Trophoblast cell (in vitro differentiated cells and primary cell): ENCODE measurements around the gene RALGAPA2.

ENCODE experiments used
- DNase-seq, 2 donors: peaks; one replicate each; pipeline ENCODE4 v3.0.0-alpha.2; 2016
- H2AFZ ChIP-seq: 2 replicates; pipeline ENCODE4 v1.6.1; 2013; ENCODE audit warnings: low read length, moderate library complexity, mild to moderate bottlenecking; ENCODE audit not compliant: insufficient read depth, poor library complexity
- H2AK5ac ChIP-seq: 2 replicates; pipeline ENCODE4 v1.6.1; 2013; ENCODE audit warnings: mild to moderate bottlenecking, low read length
- H2BK120ac ChIP-seq: 2 replicates; pipeline ENCODE4 v1.6.1; 2013; ENCODE audit warnings: low read length, mild to moderate bottlenecking, moderate library complexity; ENCODE audit not compliant: insufficient read depth, poor library complexity
- H2BK12ac ChIP-seq: 2 replicates; pipeline ENCODE4 v1.6.1; 2013; ENCODE audit warnings: mild to moderate bottlenecking, low read length, moderate library complexity
- H2BK5ac ChIP-seq: 2 replicates; pipeline ENCODE4 v1.6.1; 2013; ENCODE audit warnings: low read length, low read depth, moderate library complexity, mild to moderate bottlenecking; ENCODE audit not compliant: poor library complexity
- H3K14ac ChIP-seq: 2 replicates; pipeline ENCODE4 v1.6.1; 2013; ENCODE audit warnings: mild to moderate bottlenecking, low read length
- H3K18ac ChIP-seq: 2 replicates; pipeline ENCODE4 v1.6.1; 2013; ENCODE audit warnings: mild to moderate bottlenecking, low read length
- H3K23ac ChIP-seq: 2 replicates; pipeline ENCODE4 v1.6.1; 2013; ENCODE audit warnings: low read length
- H3K27ac ChIP-seq: 2 replicates; pipeline ENCODE4 v1.5.1; 2013; ENCODE audit warnings: low read depth, mild to moderate bottlenecking, inconsistent platforms, low read length, moderate library complexity
- H3K27me3 ChIP-seq: 2 replicates; pipeline ENCODE4 v1.6.1; 2013; ENCODE audit warnings: inconsistent platforms, mild to moderate bottlenecking, low read length, moderate library complexity; ENCODE audit not compliant: insufficient read depth
- H3K36me3 ChIP-seq, 2 experiments: 1 replicate in 1 of 2; 2 replicates in 1 of 2; pipeline ENCODE4 v1.6.1; 2013; ENCODE audit warnings: low read length in 2 of 2, mild to moderate bottlenecking in 2 of 2, moderate library complexity in 1 of 2; ENCODE audit not compliant: insufficient read depth in 2 of 2, control insufficient read depth in 1 of 2
- H3K4ac ChIP-seq: 2 replicates; pipeline ENCODE4 v1.6.1; 2013; ENCODE audit warnings: low read depth, mild to moderate bottlenecking, low read length, moderate library complexity
- H3K4me1 ChIP-seq, 2 experiments: 1 replicate in 1 of 2; 2 replicates in 1 of 2; pipeline ENCODE4 v1.6.1; 2013; ENCODE audit warnings: low read length in 2 of 2, mild to moderate bottlenecking in 2 of 2, moderate library complexity in 1 of 2; ENCODE audit not compliant: insufficient read depth in 2 of 2, control insufficient read depth in 1 of 2
- H3K4me2 ChIP-seq: 2 replicates; pipeline ENCODE4 v1.6.1; 2013; ENCODE audit warnings: inconsistent platforms, mild to moderate bottlenecking, low read length, moderate library complexity
- H3K4me3 ChIP-seq: 2 replicates; pipeline ENCODE4 v1.5.1; 2013; ENCODE audit warnings: mild to moderate bottlenecking, low read depth, low read length, inconsistent platforms
- H3K79me1 ChIP-seq: one replicate; pipeline ENCODE4 v1.6.1; 2013; ENCODE audit warnings: low read length
- H3K79me2 ChIP-seq: 2 replicates; pipeline ENCODE4 v1.6.1; 2013; ENCODE audit warnings: low read length, mild to moderate bottlenecking; ENCODE audit not compliant: control insufficient read depth, insufficient read depth, poor library complexity
- H3K9ac ChIP-seq: 2 replicates; pipeline ENCODE4 v1.6.1; 2013; ENCODE audit warnings: mild to moderate bottlenecking, low read length
- H3K9me3 ChIP-seq: 2 replicates; pipeline ENCODE4 v1.6.1; 2013; ENCODE audit warnings: low read depth, mild to moderate bottlenecking, control low read depth, inconsistent platforms, low read length; ENCODE audit not compliant: insufficient read depth
- H4K12ac ChIP-seq: 2 replicates; pipeline ENCODE4 v1.6.1; 2013; ENCODE audit warnings: low read depth, mild to moderate bottlenecking, low read length, moderate library complexity
- H4K8ac ChIP-seq: 2 replicates; pipeline ENCODE4 v1.6.1; 2013; ENCODE audit warnings: low read depth, mild to moderate bottlenecking, low read length, moderate library complexity
- H4K91ac ChIP-seq: one replicate; pipeline ENCODE4 v1.6.1; 2013; ENCODE audit warnings: low read depth, mild to moderate bottlenecking, low read length, moderate library complexity
- WGBS: extraction: QIAGEN DNeasy Blood & Tissue Kit; methylation state at CpG from one replicate; pipeline ENCODE4 v1.1.7; 2013; ENCODE audit warnings: missing lambda C conversion rate; ENCODE audit not compliant: insufficient read length, insufficient coverage; ENCODE audit errors: extremely low coverage; 5-methylcytosine and 5-hydroxymethylcytosine counted together

Gene RALGAPA2

DNA sequence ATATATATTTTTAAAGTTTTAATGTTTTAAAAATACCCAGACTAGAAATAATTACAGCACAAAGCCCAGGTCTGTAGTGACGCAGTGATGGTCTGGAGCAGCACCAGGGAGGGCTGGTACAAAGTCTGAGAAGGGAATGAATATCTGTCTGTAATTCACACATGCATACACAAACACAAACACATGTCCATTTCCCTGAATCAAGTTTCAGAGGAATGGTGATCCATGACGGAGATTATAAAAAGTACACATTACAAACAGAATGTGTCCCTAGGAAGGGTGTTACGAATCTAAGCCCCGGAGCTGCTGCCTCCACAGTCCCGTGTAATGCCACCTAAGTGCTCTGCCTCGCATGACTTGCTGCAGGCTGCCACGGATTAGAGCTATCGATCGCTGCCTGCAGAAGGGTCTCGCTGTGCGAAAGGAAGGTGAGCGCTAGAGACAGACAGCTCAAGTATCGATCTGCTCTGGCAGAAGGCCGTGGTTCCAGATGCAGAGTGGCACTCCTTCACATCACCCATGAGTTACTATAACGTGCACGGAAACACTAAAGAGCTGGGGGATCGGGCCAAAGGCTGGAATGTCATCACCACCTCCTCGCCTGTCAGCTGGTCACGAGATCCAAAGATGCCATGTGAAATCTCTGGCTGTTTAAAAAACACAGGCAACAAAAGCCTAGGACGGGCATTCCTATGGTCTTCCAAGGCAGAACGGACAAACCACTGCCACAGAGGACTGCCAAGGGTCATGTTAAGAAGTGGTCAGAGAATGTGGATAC, 257.4 kb downstream of the RALGAPA2 start:
- no peaks in the 10 kb centered on the region for H3K9me3 ChIP-seq
- H3K4ac ChIP-seq: no peak overlapping the region
- H3K79me2 ChIP-seq: no peaks in the 10 kb centered on the region
- H3K4me1 ChIP-seq: peaks cover 3 to 4% of the 10 kb centered on the region in 2 experiments
- no peak overlapping the region for H2BK5ac ChIP-seq
- WGBS: no CpG with 5 or more reads among the region's 21 CpGs
- no peak overlapping the region for H2AFZ ChIP-seq
- no peak overlapping the region for H2BK12ac ChIP-seq
- H3K79me1 ChIP-seq: no peaks in the 10 kb centered on the region
- H4K8ac ChIP-seq: no peak overlapping the region
- H3K27ac ChIP-seq: no peak overlapping the region
- H4K91ac ChIP-seq: no peak overlapping the region
- DNase-seq: no peak
- H3K36me3 ChIP-seq: peaks cover 0 to 3% of the 10 kb centered on the region in 2 experiments
- H3K18ac ChIP-seq: no peak overlapping the region
- H3K4me3 ChIP-seq: no peak overlapping the region
- H2BK120ac ChIP-seq: no peak overlapping the region
- no peaks in the 10 kb centered on the region for H3K27me3 ChIP-seq
- no peak overlapping the region for H3K9ac ChIP-seq
- H4K12ac ChIP-seq: no peak overlapping the region
- H3K23ac ChIP-seq: no peak overlapping the region
- no peak overlapping the region for H3K4me2 ChIP-seq
- no peak overlapping the region for H3K14ac ChIP-seq
- H2AK5ac ChIP-seq: no peak overlapping the region

DNA sequence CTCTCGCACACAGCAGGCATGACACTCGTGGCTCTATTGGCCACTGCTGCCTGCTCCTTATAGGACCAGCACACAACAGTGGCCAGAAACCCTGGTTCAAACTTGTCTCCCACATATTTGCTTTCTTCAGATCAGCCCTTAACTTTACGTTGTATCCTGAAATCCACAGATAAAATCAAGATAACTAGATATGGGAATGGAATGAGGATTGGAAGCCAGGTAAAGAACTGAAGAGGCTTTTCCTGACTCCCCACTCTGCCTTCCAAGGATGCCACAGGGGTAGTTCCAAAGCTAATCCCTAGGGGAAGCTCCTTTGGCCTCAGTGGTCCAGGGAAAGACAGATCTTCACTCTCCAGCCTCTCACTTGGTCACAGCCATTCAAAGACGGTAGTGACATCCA, 258.1 kb downstream of the RALGAPA2 start:
- H2AK5ac ChIP-seq: no peak overlapping the region
- H2BK12ac ChIP-seq: no peak overlapping the region
- H4K8ac ChIP-seq: no peak overlapping the region
- no peak overlapping the region for H3K23ac ChIP-seq
- H3K79me2 ChIP-seq: no peaks in the 10 kb centered on the region
- DNase-seq: peak in 1 of 2 donors; percentile 6
- no peak overlapping the region for H2BK120ac ChIP-seq
- no peaks in the 10 kb centered on the region for H3K79me1 ChIP-seq
- H3K4me1 ChIP-seq: peaks cover 3 to 4% of the 10 kb centered on the region in 2 experiments
- H3K36me3 ChIP-seq: peaks cover 0 to 3% of the 10 kb centered on the region in 2 experiments
- no peak overlapping the region for H4K91ac ChIP-seq
- H3K9ac ChIP-seq: no peak overlapping the region
- no peaks in the 10 kb centered on the region for H3K27me3 ChIP-seq
- H3K4ac ChIP-seq: no peak overlapping the region
- H4K12ac ChIP-seq: no peak overlapping the region
- H3K14ac ChIP-seq: no peak overlapping the region
- H2AFZ ChIP-seq: no peak overlapping the region
- no peak overlapping the region for H3K4me3 ChIP-seq
- H3K4me2 ChIP-seq: no peak overlapping the region
- WGBS: no CpG with 5 or more reads among the region's 4 CpGs
- H3K27ac ChIP-seq: no peak overlapping the region
- H3K18ac ChIP-seq: no peak overlapping the region
- no peaks in the 10 kb centered on the region for H3K9me3 ChIP-seq
- H2BK5ac ChIP-seq: no peak overlapping the region

DNA sequence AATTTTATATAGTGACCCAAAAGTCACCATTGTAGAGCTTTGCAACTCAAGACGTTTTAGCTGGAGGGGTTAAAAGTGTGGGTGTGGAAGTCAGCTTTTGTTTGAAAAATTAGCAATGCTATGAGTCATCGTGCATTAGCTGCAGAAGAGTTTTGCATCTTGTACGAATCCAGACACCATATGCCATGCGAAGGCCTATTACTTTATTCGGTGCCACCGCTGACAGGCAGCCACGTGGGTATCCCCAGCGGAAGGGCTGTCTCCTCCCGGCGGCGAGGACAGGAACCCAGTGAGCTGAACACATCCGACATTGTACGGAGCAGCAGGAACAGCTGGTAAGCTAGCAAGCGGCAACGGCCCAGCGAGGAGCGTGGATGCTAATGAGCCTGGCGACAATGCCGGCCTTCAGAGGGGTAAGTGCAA, 260.2 kb downstream of the RALGAPA2 start:
- no peak overlapping the region for H2BK12ac ChIP-seq
- no peak overlapping the region for H3K23ac ChIP-seq
- no peaks in the 10 kb centered on the region for H3K79me2 ChIP-seq
- no peak overlapping the region for H3K9ac ChIP-seq
- H3K4me2 ChIP-seq: peak overlapping the region; percentile 51
- no peak overlapping the region for H3K18ac ChIP-seq
- no peak overlapping the region for H4K12ac ChIP-seq
- H3K14ac ChIP-seq: no peak overlapping the region
- WGBS: no CpG with 5 or more reads among the region's 19 CpGs
- no peaks in the 10 kb centered on the region for H3K36me3 ChIP-seq
- H3K79me1 ChIP-seq: no peaks in the 10 kb centered on the region
- H2AFZ ChIP-seq: no peak overlapping the region
- no peak overlapping the region for H3K27ac ChIP-seq
- H4K91ac ChIP-seq: no peak overlapping the region
- DNase-seq: peak; percentile 6 to 14
- H2BK5ac ChIP-seq: no peak overlapping the region
- H3K4me3 ChIP-seq: no peak overlapping the region
- no peak overlapping the region for H3K4ac ChIP-seq
- H3K9me3 ChIP-seq: no peaks in the 10 kb centered on the region
- no peaks in the 10 kb centered on the region for H3K27me3 ChIP-seq
- H2BK120ac ChIP-seq: no peak overlapping the region
- H3K4me1 ChIP-seq: peaks cover 3 to 4% of the 10 kb centered on the region in 2 experiments
- no peak overlapping the region for H2AK5ac ChIP-seq
- H4K8ac ChIP-seq: no peak overlapping the region

DNA sequence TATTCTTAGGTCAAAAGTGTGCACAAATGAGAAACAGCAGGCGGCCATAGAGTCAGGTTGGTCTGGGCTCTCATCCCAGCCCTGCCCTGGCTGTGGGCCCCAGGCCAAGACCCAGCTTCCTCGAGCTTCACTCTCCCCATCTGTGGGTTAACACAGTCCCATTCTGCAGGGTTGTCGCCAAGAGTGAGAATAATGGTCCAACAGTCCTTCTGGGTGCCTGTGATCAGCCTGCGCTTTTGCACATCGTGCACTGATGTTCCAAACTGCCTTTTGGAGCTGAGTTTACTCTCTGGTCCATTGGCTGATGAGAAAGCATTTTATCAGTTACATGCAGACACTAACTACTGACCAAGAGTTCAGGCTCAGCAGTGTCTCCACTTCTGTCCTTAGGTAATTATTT, 261.9 kb downstream of the RALGAPA2 start:
- H3K4me2 ChIP-seq: no peak overlapping the region
- H4K8ac ChIP-seq: no peak overlapping the region
- H2BK12ac ChIP-seq: no peak overlapping the region
- no peak overlapping the region for H3K14ac ChIP-seq
- no peak overlapping the region for H4K91ac ChIP-seq
- no peak overlapping the region for H3K9ac ChIP-seq
- peaks cover 3 to 4% of the 10 kb centered on the region in 2 experiments for H3K4me1 ChIP-seq
- H3K36me3 ChIP-seq: no peaks in the 10 kb centered on the region
- H3K18ac ChIP-seq: no peak overlapping the region
- H3K23ac ChIP-seq: no peak overlapping the region
- no CpG with 5 or more reads among the region's 5 CpGs for WGBS
- no peaks in the 10 kb centered on the region for H3K79me1 ChIP-seq
- no peak overlapping the region for H2AK5ac ChIP-seq
- H3K27ac ChIP-seq: no peak overlapping the region
- no peak overlapping the region for H2AFZ ChIP-seq
- no peak overlapping the region for H2BK120ac ChIP-seq
- H3K4me3 ChIP-seq: no peak overlapping the region
- H3K9me3 ChIP-seq: no peaks in the 10 kb centered on the region
- H3K4ac ChIP-seq: no peak overlapping the region
- no peak overlapping the region for H4K12ac ChIP-seq
- no peaks in the 10 kb centered on the region for H3K27me3 ChIP-seq
- no peak for DNase-seq
- H2BK5ac ChIP-seq: no peak overlapping the region
- no peaks in the 10 kb centered on the region for H3K79me2 ChIP-seq
